CD14-positive monocyte (primary cell): ENCODE measurements around the gene CLDN6. TPM values are rescaled to one million over a fixed set of nuclear protein-coding genes. Genes with fewer than 3 reads are reported as not detected.

Source experiments
- DNase-seq, 3 donors: peaks; one replicate each; pipeline ENCODE4 v3.0.0-alpha.2; 2011 to 2022
- H2AFZ ChIP-seq: 2 replicates; pipeline ENCODE4 v1.6.0; 2012; ENCODE audit warnings: mild to moderate bottlenecking, low read depth, low read length, inconsistent platforms; ENCODE audit not compliant: insufficient read depth, poor library complexity, severe bottlenecking
- H3K27ac ChIP-seq, 2 donors: 1 replicate in 1 of 2; 2 replicates in 1 of 2; pipeline ENCODE4 v1.5.1; 2012 to 2013; ENCODE audit warnings: low read length in 2 of 2, control low read depth in 1 of 2, inconsistent platforms in 1 of 2, low read depth in 1 of 2, mild to moderate bottlenecking in 1 of 2
- H3K27me3 ChIP-seq, 2 donors: one replicate each; pipeline versions ENCODE4 v1.6.0 to v1.6.1; 2011 to 2013; ENCODE audit warnings: low read length in 2 of 2; ENCODE audit not compliant: control insufficient read depth in 2 of 2, insufficient read depth in 2 of 2
- H3K36me3 ChIP-seq, 2 donors: replicated peaks in 1 of 2; 1 replicate in 1 of 2; 2 replicates in 1 of 2; pipeline versions ENCODE4 v1.5.1 to v1.6.1; 2012 to 2013; ENCODE audit warnings: low read length in 2 of 2, control low read depth in 1 of 2, inconsistent platforms in 1 of 2, mild to moderate bottlenecking in 1 of 2; ENCODE audit not compliant: insufficient read depth in 2 of 2, control insufficient read depth in 1 of 2
- H3K4me1 ChIP-seq, 2 donors: 1 replicate in 1 of 2; 2 replicates in 1 of 2; pipeline versions ENCODE4 v1.5.1 to v1.6.1; 2012 to 2013; ENCODE audit warnings: low read length in 2 of 2, control low read depth in 1 of 2, inconsistent platforms in 1 of 2, mild to moderate bottlenecking in 1 of 2, moderate library complexity in 1 of 2; ENCODE audit not compliant: insufficient read depth in 2 of 2, control insufficient read depth in 1 of 2
- H3K4me2 ChIP-seq: replicated peaks from 2 replicates; pipeline ENCODE3; 2012; ENCODE audit warnings: low read length, moderate library complexity, mild to moderate bottlenecking; ENCODE audit not compliant: poor library complexity, severe bottlenecking; ENCODE audit errors: extremely low read depth
- H3K4me3 ChIP-seq, 3 experiments: fragments of 200-600 bp in 1 of 3; sonication (generic) in 1 of 3; replicated peaks in 1 of 3; 1 replicate in 2 of 3; 2 replicates in 1 of 3; pipeline ENCODE4 v1.5.1; 2011 to 2013; ENCODE audit warnings: low read length in 3 of 3, mild to moderate bottlenecking in 3 of 3, control low read depth in 2 of 3, low read depth in 2 of 3, inconsistent platforms in 1 of 3, moderate library complexity in 1 of 3
- H3K79me2 ChIP-seq: 2 replicates; pipeline ENCODE4 v1.6.0; 2012; ENCODE audit warnings: mild to moderate bottlenecking, control low read depth, inconsistent platforms, low read length, moderate library complexity; ENCODE audit not compliant: insufficient read depth
- H3K9ac ChIP-seq: 2 replicates; pipeline ENCODE4 v1.6.0; 2017; ENCODE audit warnings: low read length, mild to moderate bottlenecking; ENCODE audit not compliant: insufficient read depth, poor library complexity, severe bottlenecking
- H3K9me3 ChIP-seq, 2 donors: replicated peaks in 1 of 2; 1 replicate in 1 of 2; 2 replicates in 1 of 2; pipeline versions ENCODE4 v1.5.1 to v1.6.1; 2012 to 2013; ENCODE audit warnings: low read length in 2 of 2, control low read depth in 1 of 2; ENCODE audit not compliant: control insufficient read depth in 1 of 2, insufficient read depth in 1 of 2
- H4K20me1 ChIP-seq: 2 replicates; pipeline ENCODE4 v1.6.0; 2012; ENCODE audit warnings: mild to moderate bottlenecking, low read length, control low read depth, moderate library complexity; ENCODE audit not compliant: insufficient read depth
- H3K27ac Mint-ChIP-seq, 7 donors: one replicate each; pipeline ENCODE4 v1.8.0; 2020; ENCODE audit warnings: mild to moderate bottlenecking in 7 of 7, mixed read lengths in 7 of 7, moderate library complexity in 6 of 7, inconsistent platforms in 2 of 7
- H3K27me3 Mint-ChIP-seq, 3 donors: one replicate each; pipeline ENCODE4 v1.8.0; 2021 to 2022; ENCODE audit warnings: low read depth in 3 of 3, mild to moderate bottlenecking in 3 of 3, mixed read lengths in 3 of 3, moderate library complexity in 3 of 3, inconsistent platforms in 1 of 3
- H3K36me3 Mint-ChIP-seq, 2 donors: one replicate each; pipeline ENCODE4 v1.8.0; 2020; ENCODE audit warnings: mixed read lengths in 2 of 2, inconsistent platforms in 1 of 2, mild to moderate bottlenecking in 1 of 2
- H3K4me1 Mint-ChIP-seq: one replicate; pipeline ENCODE4 v1.8.0; 2020; ENCODE audit warnings: mild to moderate bottlenecking, mixed read lengths
- H3K4me3 Mint-ChIP-seq, 2 donors: one replicate each; pipeline ENCODE4 v1.8.0; 2020; ENCODE audit warnings: mild to moderate bottlenecking in 2 of 2, mixed read lengths in 2 of 2, moderate library complexity in 1 of 2
- H3K9me3 Mint-ChIP-seq, 7 donors: one replicate each; pipeline ENCODE4 v1.8.0; 2020 to 2022; ENCODE audit warnings: mixed read lengths in 7 of 7, mild to moderate bottlenecking in 6 of 7, moderate library complexity in 6 of 7, inconsistent platforms in 2 of 7
- CTCF ChIP-seq: fragments of 200-600 bp; IDR thresholded peaks from one replicate; pipeline ENCODE4 v1.8.0; 2022; ENCODE audit warnings: antibody characterized with exemption, mild to moderate bottlenecking
- WGBS: methylation state at CpG from one replicate; pipeline ENCODE4 v1.1.5; 2013; ENCODE audit warnings: missing lambda C conversion rate; ENCODE audit not compliant: insufficient coverage; 5-methylcytosine and 5-hydroxymethylcytosine counted together
- intact Hi-C, 2 donors: fragments of 100-400 bp; cut with micrococcal nuclease; formaldehyde crosslinking; loops; one replicate each; pipeline versions ENCODE4 v1.15.0 to v1.15.1; 2023
- polyA plus RNA-seq, 3 donors: library from polyadenylated mRNA; depleted of rRNA in 1 of 3; unstranded in 2 of 3; stranded (reverse) in 1 of 3; fragments of 300-500 nt in 2 of 3; fragments of >200 nt in 1 of 3; fragmentation: Illumina TruSeq in 2 of 3; gene quantifications; 1 replicate in 2 of 3; 2 replicates in 1 of 3; pipeline ENCODE4 v1.2.3, GENCODE V29; 2012 to 2021

Gene CLDN6
- polyA plus RNA-seq, 3 donors = not detected

DNA sequence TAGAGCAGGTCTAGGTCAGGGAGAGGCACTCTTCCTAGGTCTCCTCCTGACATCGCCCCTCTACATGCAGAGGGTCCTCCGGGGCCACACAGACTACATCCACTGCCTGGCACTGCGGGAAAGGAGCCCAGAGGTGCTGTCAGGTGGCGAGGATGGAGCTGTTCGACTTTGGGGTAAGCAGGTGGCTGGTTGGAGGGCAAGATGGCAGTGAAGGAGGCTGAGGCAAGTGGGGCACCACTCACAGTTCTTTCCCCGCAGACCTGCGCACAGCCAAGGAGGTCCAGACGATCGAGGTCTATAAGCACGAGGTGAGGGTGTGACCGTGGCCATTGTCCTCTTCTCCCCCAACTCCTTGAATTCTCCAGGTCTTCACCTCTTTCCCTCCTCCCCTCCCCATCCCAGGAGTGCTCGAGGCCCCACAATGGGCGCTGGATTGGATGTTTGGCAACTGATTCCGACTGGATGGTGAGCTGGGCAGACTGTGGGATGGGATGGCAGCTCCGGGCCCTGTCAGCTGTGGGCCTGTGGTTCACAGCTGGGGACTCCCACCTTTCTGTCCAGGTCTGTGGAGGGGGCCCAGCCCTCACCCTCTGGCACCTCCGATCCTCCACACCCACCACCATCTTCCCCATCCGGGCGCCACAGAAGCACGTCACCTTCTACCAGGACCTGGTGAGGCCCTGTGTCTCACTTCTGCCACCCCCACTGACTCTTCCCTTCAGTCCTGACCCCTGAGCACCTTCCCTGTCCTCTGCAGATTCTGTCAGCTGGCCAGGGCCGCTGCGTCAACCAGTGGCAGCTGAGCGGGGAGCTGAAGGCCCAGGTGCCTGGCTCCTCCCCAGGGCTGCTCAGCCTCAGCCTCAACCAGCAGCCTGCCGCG, 8.9 kb upstream of the CLDN6 start:
- Histone ChIP-seq H3K4me1 (peaks cover 46 to 54% of the 10 kb centered on the region in 2 donors), H3K9me3 (peaks cover 0 to 12% of the 10 kb centered on the region in 2 donors), H3K27ac (no peak overlapping the region), H3K36me3 (peaks cover 19 to 21% of the 10 kb centered on the region in 2 donors), H3K4me2 (no peak overlapping the region), H4K20me1 (peaks cover 63% of the 10 kb centered on the region), H2AFZ (no peak overlapping the region), H3K79me2 (no peaks in the 10 kb centered on the region), H3K4me3 (no peak overlapping the region), H3K9ac (no peak overlapping the region), H3K27me3 (peaks cover 15 to 33% of the 10 kb centered on the region in 2 donors)
- Mint-ChIP-seq H3K4me1 (peaks cover 52% of the 10 kb centered on the region), H3K9me3 (peaks cover 0 to 21% (median 6%) of the 10 kb centered on the region in 7 donors), H3K4me3 (no peak overlapping the region), H3K36me3 (peaks cover 26 to 27% of the 10 kb centered on the region in 2 donors), H3K27me3 (peaks cover 25 to 37% (median 35%) of the 10 kb centered on the region in 3 donors), H3K27ac (no peak overlapping the region)
- no peak for TF ChIP-seq CTCF
- DNase-seq = no peak
- 95% methylated on average over 10 of the region's 24 CpGs for WGBS
- intact Hi-C loops = loop anchor here in 1 of 2 donors (10.0 kb wide), 1 partner anchor 98 kb away; no protein-coding TSS in a partner anchor

GRCh38 chr16:3026003-3026378, 8.0 kb upstream of the CLDN6 start:
- no peak overlapping the region for H2AFZ ChIP-seq
- H4K20me1 ChIP-seq = peaks cover 71% of the 10 kb centered on the region
- H3K27me3 ChIP-seq = peaks cover 15 to 26% of the 10 kb centered on the region in 2 donors
- no peaks in the 10 kb centered on the region for H3K79me2 ChIP-seq
- peaks cover 25 to 32% (median 28%) of the 10 kb centered on the region in 3 donors for H3K27me3 Mint-ChIP-seq
- no peak overlapping the region for H3K4me3 ChIP-seq
- TF ChIP-seq CTCF = no peak
- peaks cover 26 to 27% of the 10 kb centered on the region in 2 donors for H3K36me3 Mint-ChIP-seq
- H3K4me3 Mint-ChIP-seq = no peak overlapping the region
- peaks cover 0 to 12% of the 10 kb centered on the region in 2 donors for H3K9me3 ChIP-seq
- intact Hi-C loops = loop anchor here in 1 of 2 donors (10.0 kb wide), 1 partner anchor 99 kb away; no protein-coding TSS in a partner anchor
- no peak overlapping the region for H3K27ac ChIP-seq
- no peak for DNase-seq
- peaks cover 19 to 21% of the 10 kb centered on the region in 2 donors for H3K36me3 ChIP-seq
- whole genome bisulfite sequencing = 97% methylated on average over 5 of the region's 8 CpGs
- H3K9ac ChIP-seq = no peak overlapping the region
- peaks cover 60% of the 10 kb centered on the region for H3K4me1 Mint-ChIP-seq
- peaks cover 55 to 63% of the 10 kb centered on the region in 2 donors for H3K4me1 ChIP-seq
- peaks cover 0 to 23% (median 6%) of the 10 kb centered on the region in 7 donors for H3K9me3 Mint-ChIP-seq
- no peak overlapping the region for H3K4me2 ChIP-seq
- H3K27ac Mint-ChIP-seq = no peak overlapping the region
